Progenitor cell of endocrine pancreas (in vitro differentiated cells): ENCODE measurements around the gene SLC4A8. TPM values are rescaled to one million over a fixed set of nuclear protein-coding genes. Genes with fewer than 3 reads are reported as not detected.

Experiments
- DNase-seq: peaks from one replicate; pipeline ENCODE4 v3.0.0; 2021; ENCODE audit warnings: low spot score; ENCODE audit not compliant: unreplicated experiment
- H3K27ac Mint-ChIP-seq: 2 replicates; pipeline ENCODE4 v1.8.0; 2021; ENCODE audit warnings: mild to moderate bottlenecking, moderate library complexity, mixed read lengths
- H3K27me3 Mint-ChIP-seq: 2 replicates; pipeline ENCODE4 v1.8.0; 2021; ENCODE audit warnings: mixed read lengths
- H3K36me3 Mint-ChIP-seq: 2 replicates; pipeline ENCODE4 v1.8.0; 2022; ENCODE audit warnings: mixed read lengths; ENCODE audit not compliant: insufficient read depth
- H3K4me1 Mint-ChIP-seq: 2 replicates; pipeline ENCODE4 v1.8.0; 2021; ENCODE audit warnings: low read depth, mixed read lengths
- H3K4me3 Mint-ChIP-seq: 2 replicates; pipeline ENCODE4 v1.8.0; 2021; ENCODE audit warnings: low read depth, mild to moderate bottlenecking, moderate library complexity, mixed read lengths
- H3K9me3 Mint-ChIP-seq: 2 replicates; pipeline ENCODE4 v1.8.0; 2021; ENCODE audit warnings: low read depth, mixed read lengths
- total RNA-seq: library from RNA; stranded (reverse); gene quantifications from 2 replicates; pipeline ENCODE4 v1.2.1, GENCODE V29; 2021
- TF ChIP-seq, protein P1 (sequence below): fragments of 200-600 bp; sonication (generic); IDR thresholded peaks from one replicate; pipeline ENCODE4 v1.5.0; 2021; ENCODE audit warnings: antibody characterized with exemption, mild to moderate bottlenecking; ENCODE audit not compliant: unreplicated experiment

The SLC4A8 gene
- total RNA-seq, 1 donor from 2014 or later: 11.8 TPM

DNA sequence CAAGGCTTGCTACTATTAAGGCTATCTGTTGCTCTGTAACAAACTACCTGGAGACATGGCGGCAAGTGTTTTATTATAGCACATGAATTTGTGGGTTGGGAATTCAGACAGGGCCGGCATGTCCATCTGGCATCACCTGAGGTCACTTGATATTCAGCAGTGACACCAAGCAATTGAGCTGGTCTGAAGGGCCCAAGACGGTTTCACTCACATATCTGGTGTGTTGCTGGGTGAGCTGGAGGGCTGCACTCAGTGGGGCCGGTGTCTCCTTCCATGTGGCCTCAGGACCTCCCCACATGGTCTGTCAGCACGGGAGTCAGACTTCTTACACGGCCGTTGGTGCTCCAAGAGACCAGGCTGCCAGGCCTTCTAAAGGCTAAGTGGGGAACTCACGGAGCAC is 114.0 kb downstream of the SLC4A8 start:
- DNase-seq: no peak
- H3K27me3 Mint-ChIP-seq: peaks cover 24% of the 10 kb centered on the region
- TF ChIP-seq, protein P1, sequence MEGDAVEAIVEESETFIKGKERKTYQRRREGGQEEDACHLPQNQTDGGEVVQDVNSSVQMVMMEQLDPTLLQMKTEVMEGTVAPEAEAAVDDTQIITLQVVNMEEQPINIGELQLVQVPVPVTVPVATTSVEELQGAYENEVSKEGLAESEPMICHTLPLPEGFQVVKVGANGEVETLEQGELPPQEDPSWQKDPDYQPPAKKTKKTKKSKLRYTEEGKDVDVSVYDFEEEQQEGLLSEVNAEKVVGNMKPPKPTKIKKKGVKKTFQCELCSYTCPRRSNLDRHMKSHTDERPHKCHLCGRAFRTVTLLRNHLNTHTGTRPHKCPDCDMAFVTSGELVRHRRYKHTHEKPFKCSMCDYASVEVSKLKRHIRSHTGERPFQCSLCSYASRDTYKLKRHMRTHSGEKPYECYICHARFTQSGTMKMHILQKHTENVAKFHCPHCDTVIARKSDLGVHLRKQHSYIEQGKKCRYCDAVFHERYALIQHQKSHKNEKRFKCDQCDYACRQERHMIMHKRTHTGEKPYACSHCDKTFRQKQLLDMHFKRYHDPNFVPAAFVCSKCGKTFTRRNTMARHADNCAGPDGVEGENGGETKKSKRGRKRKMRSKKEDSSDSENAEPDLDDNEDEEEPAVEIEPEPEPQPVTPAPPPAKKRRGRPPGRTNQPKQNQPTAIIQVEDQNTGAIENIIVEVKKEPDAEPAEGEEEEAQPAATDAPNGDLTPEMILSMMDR: no peak
- H3K27ac Mint-ChIP-seq: no peak overlapping the region
- no peaks in the 10 kb centered on the region for H3K36me3 Mint-ChIP-seq
- no peaks in the 10 kb centered on the region for H3K4me1 Mint-ChIP-seq
- H3K4me3 Mint-ChIP-seq: no peak overlapping the region
- no peaks in the 10 kb centered on the region for H3K9me3 Mint-ChIP-seq

DNA sequence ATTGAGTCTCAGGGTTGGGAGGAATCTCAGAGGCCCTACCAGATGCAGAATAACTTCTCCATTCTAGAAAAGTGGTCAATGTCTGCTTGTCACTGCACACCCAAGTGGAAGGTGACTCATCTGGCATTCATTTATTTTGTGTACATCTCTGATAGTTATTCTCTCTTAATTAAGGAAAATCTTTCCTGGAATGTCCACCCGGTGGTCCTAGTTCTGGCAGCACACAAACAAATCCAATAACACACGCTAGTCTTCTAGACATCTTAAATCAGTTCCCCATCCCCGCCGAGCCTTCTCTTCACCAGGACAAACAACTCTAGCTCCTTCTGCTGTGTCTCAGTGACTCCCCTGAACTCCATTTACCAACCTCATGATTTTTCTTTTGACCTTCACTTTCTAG is 116.4 kb downstream of the SLC4A8 start:
- TF ChIP-seq, protein P1: no peak
- H3K27ac Mint-ChIP-seq: no peak overlapping the region
- H3K9me3 Mint-ChIP-seq: peaks cover 4% of the 10 kb centered on the region
- no peaks in the 10 kb centered on the region for H3K4me1 Mint-ChIP-seq
- no peak overlapping the region for H3K4me3 Mint-ChIP-seq
- DNase-seq: no peak
- H3K36me3 Mint-ChIP-seq: no peaks in the 10 kb centered on the region
- peaks cover 14% of the 10 kb centered on the region for H3K27me3 Mint-ChIP-seq

DNA sequence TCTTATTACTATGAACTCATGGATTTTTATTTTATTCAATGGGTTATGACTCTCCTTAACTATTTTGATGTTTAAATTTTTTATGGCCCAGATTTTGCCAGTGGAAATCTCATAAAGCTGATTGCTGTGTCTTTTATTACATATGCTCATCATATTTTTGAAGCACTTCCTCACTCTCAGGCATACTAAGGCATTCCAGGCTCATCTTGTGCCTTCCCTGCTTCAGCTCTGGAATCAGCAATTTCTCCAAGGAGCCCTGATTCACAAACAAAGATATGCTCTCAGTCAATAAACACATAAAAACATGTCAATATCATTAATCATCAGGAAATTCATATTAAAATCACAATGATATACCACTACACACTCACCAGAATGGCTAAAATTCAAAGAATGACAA is 121.5 kb downstream of the SLC4A8 start:
- H3K4me3 Mint-ChIP-seq: no peak overlapping the region
- DNase-seq: no peak
- H3K36me3 Mint-ChIP-seq: no peaks in the 10 kb centered on the region
- peaks cover 2% of the 10 kb centered on the region for H3K27me3 Mint-ChIP-seq
- peaks cover 4% of the 10 kb centered on the region for H3K9me3 Mint-ChIP-seq
- no peak overlapping the region for H3K27ac Mint-ChIP-seq
- TF ChIP-seq, protein P1: no peak
- H3K4me1 Mint-ChIP-seq: no peaks in the 10 kb centered on the region

DNA sequence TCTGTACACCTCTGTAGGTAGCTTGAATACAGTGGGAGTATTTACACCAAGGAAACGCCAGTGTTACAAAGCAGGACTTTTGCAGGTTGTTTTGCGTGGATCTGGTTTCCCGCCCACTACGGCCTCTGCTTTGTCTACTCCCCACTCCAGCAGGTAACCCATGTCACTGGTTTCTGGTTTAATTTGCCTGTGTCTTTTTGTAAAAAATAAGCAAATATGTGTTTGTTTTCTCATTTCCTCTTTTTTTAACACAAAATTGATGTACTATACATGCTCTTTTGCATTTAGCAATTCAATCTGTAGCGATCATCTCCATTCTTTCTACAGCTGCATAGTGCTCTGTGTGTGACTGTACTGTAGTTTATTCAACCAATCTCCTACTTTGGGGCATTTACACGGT is 123.0 kb downstream of the SLC4A8 start:
- TF ChIP-seq, protein P1: no peak
- Mint-ChIP-seq H3K36me3 (no peaks in the 10 kb centered on the region), H3K4me3 (no peak overlapping the region), H3K9me3 (peaks cover 4% of the 10 kb centered on the region), H3K27me3 (no peaks in the 10 kb centered on the region), H3K27ac (no peak overlapping the region), H3K4me1 (no peaks in the 10 kb centered on the region)
- DNase-seq: no peak

DNA sequence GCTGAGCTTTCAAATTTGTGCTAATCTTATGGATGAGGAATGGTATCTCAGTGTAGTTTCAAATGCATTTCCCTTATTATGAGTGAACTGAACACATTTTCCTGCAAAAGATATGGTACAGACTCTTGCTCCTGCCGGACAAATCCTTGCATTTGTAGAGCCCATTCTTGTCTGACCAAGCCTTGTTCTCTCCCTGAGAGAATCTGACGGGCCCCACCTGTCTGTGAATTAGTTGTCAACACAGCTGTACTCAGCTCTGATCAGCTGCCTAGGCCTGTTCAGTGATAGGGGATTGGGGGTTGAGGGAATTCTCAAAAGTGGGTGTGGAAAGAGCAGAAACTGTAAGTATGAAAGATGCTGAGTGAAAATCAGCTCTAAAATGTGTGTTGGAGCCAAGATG is 123.6 kb downstream of the SLC4A8 start:
- H3K9me3 Mint-ChIP-seq: peaks cover 4% of the 10 kb centered on the region
- DNase-seq: no peak
- TF ChIP-seq, protein P1: no peak
- no peaks in the 10 kb centered on the region for H3K27me3 Mint-ChIP-seq
- no peak overlapping the region for H3K4me3 Mint-ChIP-seq
- no peaks in the 10 kb centered on the region for H3K4me1 Mint-ChIP-seq
- no peaks in the 10 kb centered on the region for H3K36me3 Mint-ChIP-seq
- H3K27ac Mint-ChIP-seq: peak overlapping the region; percentile 4

DNA sequence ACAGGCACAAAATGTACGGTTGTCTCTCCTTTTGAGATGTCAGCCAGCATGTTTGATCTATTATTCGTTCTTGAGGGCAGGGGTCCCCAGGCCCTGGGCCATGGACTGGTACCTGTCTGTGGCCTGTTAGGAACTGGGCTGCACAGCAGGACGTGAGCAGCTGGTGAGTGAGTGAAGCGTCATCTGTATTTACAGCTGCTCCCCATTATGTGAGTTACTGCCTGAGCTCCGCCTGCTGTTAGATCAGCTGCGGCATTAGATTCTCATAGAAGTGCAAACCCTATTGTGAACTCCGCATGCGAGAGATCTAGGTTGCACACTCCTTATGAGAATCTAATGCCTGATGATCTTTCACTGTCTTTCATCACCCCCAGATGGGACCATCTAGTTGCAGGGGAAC is 125.0 kb downstream of the SLC4A8 start:
- no peaks in the 10 kb centered on the region for H3K9me3 Mint-ChIP-seq
- H3K4me1 Mint-ChIP-seq: no peaks in the 10 kb centered on the region
- no peak for DNase-seq
- H3K27me3 Mint-ChIP-seq: no peaks in the 10 kb centered on the region
- H3K4me3 Mint-ChIP-seq: no peak overlapping the region
- TF ChIP-seq, protein P1: no peak
- no peaks in the 10 kb centered on the region for H3K36me3 Mint-ChIP-seq
- H3K27ac Mint-ChIP-seq: no peak overlapping the region
